ENCODE data around the gene VAT1.
"Not testable (repeated sequence)": the region's sequence is repeated elsewhere in the genome, so short reads cannot be mapped to it uniquely, and the experiment has no call there.

The VAT1 gene

DNA sequence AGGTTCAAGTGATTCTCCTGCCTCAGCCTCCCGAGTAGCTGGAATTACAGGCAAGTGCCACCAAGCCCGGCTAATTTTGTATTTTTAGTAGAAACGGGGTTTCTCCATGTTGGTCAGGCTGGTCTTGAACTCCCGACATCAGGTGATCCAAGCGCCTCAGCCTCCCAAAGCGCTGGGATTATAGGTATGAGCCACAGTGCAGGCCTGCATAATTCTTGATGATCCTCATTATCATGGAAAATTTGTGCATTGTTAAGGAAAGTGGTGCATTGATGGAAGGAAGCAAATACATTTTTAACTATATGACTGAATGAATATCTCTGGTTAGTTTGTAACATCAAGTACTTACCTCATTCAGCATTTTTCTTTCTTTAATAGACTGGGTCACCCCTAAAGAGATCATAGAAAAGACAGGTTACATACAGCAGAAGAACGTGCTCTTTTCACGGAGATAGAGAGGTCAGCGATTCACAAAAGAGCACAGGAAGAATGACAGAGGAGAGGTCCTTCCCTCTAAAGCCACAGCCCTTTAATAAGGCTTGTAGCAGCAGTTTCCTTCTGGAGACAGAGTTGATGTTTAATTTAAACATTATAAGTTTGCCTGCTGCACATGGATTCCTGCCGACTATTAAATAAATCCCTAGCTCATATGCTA, 40.9 kb upstream of the VAT1 start:
- Mint-ChIP-seq H3K4me1 (no peaks in the 10 kb centered on the region), H3K4me3 (no peak overlapping the region), H3K9me3 (no peaks in the 10 kb centered on the region), H3K27me3 (ENCODE audit: low read depth, poor library complexity) (no peaks in the 10 kb centered on the region), H3K27ac (no peak overlapping the region), H3K36me3 (ENCODE audit: low read depth) (peaks cover 28% of the 10 kb centered on the region)
- DNase-seq = no peak
- TF ChIP-seq, protein P1, sequence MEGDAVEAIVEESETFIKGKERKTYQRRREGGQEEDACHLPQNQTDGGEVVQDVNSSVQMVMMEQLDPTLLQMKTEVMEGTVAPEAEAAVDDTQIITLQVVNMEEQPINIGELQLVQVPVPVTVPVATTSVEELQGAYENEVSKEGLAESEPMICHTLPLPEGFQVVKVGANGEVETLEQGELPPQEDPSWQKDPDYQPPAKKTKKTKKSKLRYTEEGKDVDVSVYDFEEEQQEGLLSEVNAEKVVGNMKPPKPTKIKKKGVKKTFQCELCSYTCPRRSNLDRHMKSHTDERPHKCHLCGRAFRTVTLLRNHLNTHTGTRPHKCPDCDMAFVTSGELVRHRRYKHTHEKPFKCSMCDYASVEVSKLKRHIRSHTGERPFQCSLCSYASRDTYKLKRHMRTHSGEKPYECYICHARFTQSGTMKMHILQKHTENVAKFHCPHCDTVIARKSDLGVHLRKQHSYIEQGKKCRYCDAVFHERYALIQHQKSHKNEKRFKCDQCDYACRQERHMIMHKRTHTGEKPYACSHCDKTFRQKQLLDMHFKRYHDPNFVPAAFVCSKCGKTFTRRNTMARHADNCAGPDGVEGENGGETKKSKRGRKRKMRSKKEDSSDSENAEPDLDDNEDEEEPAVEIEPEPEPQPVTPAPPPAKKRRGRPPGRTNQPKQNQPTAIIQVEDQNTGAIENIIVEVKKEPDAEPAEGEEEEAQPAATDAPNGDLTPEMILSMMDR (IDR thresholded peaks at IDR 0.05) = no peak

DNA sequence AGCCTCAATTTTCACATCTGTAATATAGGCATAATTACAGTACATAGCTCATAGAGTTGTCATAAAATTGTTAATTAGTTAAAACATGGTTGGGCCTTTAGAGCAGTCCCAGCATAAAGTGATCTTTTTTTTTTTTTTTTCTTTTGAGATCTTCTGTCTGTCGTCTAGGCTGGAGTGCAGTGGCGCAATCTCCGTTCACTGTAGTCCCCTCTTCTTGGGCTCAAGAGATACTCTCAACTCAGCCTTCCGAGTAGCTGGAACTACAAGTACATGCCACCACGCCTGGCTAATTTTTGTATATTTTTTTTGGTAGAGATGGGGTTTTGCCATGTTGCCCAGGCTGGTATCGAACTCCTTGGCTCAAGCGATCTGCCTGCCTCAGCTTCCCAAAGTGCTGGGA, 33.9 kb upstream of the VAT1 start:
- H3K4me3 Mint-ChIP-seq = no peak overlapping the region

DNA sequence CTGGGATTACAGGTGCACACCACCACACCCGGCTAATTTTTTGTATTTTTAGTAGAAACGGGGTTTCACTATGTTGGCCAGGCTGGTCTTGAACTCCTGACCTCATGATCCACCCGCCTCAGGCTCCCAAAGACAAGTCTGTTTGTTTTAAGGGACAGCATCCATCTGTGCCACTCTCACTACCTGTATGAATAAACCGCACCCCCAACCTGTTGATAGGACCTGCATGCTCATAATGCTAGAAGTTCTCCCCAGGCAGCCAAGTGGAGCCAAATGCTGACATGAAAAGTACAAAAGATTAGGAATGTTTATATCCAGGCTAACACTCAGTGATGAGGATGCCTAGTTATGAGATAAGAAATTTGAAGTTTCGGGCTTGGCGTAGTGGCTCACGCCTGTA, 30.8 kb upstream of the VAT1 start:
- not testable (repeated sequence) for H3K27ac Mint-ChIP-seq; H3K4me1 Mint-ChIP-seq; DNase-seq; H3K27me3 Mint-ChIP-seq (ENCODE audit: low read depth, poor library complexity); H3K4me3 Mint-ChIP-seq; H3K9me3 Mint-ChIP-seq
- H3K36me3 Mint-ChIP-seq (ENCODE audit: low read depth) = peaks cover 63% of the 10 kb centered on the region

More for the DNA sequence above, 33.9 kb upstream of the VAT1 start:
- no peak for DNase-seq
- peaks cover 49% of the 10 kb centered on the region for H3K36me3 Mint-ChIP-seq (ENCODE audit: low read depth)
- no peaks in the 10 kb centered on the region for H3K9me3 Mint-ChIP-seq
- peaks cover 3% of the 10 kb centered on the region for H3K27me3 Mint-ChIP-seq (ENCODE audit: low read depth, poor library complexity)
- H3K27ac Mint-ChIP-seq = peak overlapping the region; percentile 32
- no peaks in the 10 kb centered on the region for H3K4me1 Mint-ChIP-seq
- TF ChIP-seq, protein P1 (IDR thresholded peaks at IDR 0.05) = no peak

DNA sequence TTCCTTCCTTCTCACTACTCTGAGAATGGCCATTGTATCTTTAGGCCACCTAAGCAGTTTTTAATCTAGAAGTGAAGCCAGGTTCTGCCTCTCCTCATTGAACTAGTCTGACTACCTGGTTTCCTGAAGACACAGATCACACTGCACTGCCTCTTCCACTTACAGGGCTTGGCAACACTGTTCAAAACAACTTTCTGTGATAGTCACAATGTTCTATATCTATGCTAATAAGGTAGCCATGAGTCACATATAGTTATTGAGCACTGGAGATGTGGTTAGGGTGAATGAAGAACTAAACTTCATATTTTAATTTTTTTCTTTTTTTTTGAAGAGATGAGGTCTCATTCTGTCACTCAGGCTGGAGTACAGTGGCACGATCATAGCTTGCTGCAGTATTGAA, 29.8 kb upstream of the VAT1 start:
- DNase-seq = no peak
- no peaks in the 10 kb centered on the region for H3K4me1 Mint-ChIP-seq
- H3K4me3 Mint-ChIP-seq = no peak overlapping the region
- TF ChIP-seq, protein P1 (IDR thresholded peaks at IDR 0.05) = no peak
- no peaks in the 10 kb centered on the region for H3K9me3 Mint-ChIP-seq
- peaks cover 3% of the 10 kb centered on the region for H3K27me3 Mint-ChIP-seq (ENCODE audit: low read depth, poor library complexity)
- no peak overlapping the region for H3K27ac Mint-ChIP-seq
- H3K36me3 Mint-ChIP-seq (ENCODE audit: low read depth) = peaks cover 70% of the 10 kb centered on the region

DNA sequence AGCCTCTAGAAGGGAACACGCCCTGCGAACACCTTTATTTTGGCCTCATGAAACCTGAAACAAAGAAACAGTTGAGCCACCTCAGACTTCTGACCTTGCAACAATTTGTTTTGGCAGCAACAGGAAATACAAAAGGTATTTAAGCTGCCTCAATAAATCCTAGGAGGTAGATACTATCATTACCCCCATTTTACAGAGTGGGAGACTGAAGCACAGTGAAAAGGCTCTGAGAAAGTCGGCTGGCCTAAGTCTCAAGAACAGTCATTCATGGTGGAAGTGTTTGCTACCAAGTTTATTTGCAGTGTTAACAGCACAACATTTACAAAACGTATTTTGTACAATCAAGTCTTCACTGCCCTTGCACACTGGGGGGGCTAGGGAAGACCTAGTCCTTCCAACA, 21.8 kb upstream of the VAT1 start:
- TF ChIP-seq, protein P1 (IDR thresholded peaks at IDR 0.05) = no peak
- Mint-ChIP-seq H3K27me3 (ENCODE audit: low read depth, poor library complexity) (no peaks in the 10 kb centered on the region), H3K27ac (no peak overlapping the region), H3K4me3 (no peak overlapping the region), H3K36me3 (ENCODE audit: low read depth) (peaks cover 24% of the 10 kb centered on the region), H3K4me1 (peaks cover 28% of the 10 kb centered on the region), H3K9me3 (no peaks in the 10 kb centered on the region)
- DNase-seq = no peak

DNA sequence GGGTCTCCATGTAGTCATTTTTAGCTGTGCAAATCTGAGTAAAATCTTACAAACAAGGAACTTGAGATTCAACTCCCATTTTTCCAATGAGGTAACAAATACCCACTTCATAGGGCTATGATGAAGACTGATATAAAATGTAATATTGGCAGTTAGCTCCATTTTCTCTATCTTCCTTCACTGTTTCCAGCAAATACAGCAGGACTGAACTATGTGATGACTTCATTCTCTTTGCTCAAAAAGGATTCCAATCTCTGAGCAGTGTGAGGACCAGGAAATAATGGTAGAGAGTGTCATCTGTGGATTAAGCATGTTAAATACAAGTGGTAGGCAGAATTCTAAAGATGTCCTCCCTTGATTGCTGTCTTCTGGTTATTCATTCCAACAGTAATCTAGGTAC, 21.1 kb upstream of the VAT1 start:
- H3K9me3 Mint-ChIP-seq = no peaks in the 10 kb centered on the region
- H3K4me1 Mint-ChIP-seq = peaks cover 28% of the 10 kb centered on the region
- DNase-seq = no peak
- H3K4me3 Mint-ChIP-seq = no peak overlapping the region
- peaks cover 20% of the 10 kb centered on the region for H3K36me3 Mint-ChIP-seq (ENCODE audit: low read depth)
- TF ChIP-seq, protein P1 (IDR thresholded peaks at IDR 0.05) = no peak
- H3K27ac Mint-ChIP-seq = no peak overlapping the region
- H3K27me3 Mint-ChIP-seq (ENCODE audit: low read depth, poor library complexity) = no peaks in the 10 kb centered on the region
